ENCODE data around the gene DHCR7.

DHCR7 gene

GRCh38 chr11:71406681-71407080, 41.5 kb downstream of the DHCR7 start:
- DNase-seq, result no peak

GRCh38 chr11:71404209-71404608, 44.0 kb downstream of the DHCR7 start:
- no peak for DNase-seq

GRCh38 chr11:71402878-71403277, 45.3 kb downstream of the DHCR7 start:
- DNase-seq, result no peak

- DNase-seq, result no peak
Measured at GRCh38 chr11:71400216-71400615, 48.0 kb downstream of the DHCR7 start.

- no peak for DNase-seq
Measured at GRCh38 chr11:71399341-71399740, 48.9 kb downstream of the DHCR7 start.

DNA sequence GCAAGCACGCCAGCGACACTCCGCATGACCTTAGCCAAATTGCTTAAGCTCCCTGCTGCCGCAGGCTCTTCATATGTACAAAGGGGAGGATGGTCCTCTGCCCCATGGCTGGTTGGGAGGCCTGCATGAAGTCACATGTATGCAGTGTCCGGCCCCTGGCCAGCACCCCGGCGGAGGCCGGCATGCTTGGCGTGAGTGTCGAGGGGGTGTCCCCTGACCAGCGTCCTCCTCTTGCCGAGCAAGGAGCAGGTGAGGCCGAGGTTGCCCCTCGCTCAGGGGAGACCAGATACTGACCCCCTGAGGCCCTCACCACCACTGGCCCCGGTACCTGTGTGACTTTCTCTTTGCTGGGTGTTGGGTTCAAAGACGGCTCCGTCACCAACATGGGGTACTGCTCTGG, 50.2 kb downstream of the DHCR7 start:
- no peak for DNase-seq

GRCh38 chr11:71397331-71397860, 50.8 kb downstream of the DHCR7 start:
- no peak for DNase-seq

GRCh38 chr11:71396548-71397123, 51.6 kb downstream of the DHCR7 start:
- no peak for DNase-seq

GRCh38 chr11:71395774-71396173, 52.4 kb downstream of the DHCR7 start:
- no peak for DNase-seq

DNA sequence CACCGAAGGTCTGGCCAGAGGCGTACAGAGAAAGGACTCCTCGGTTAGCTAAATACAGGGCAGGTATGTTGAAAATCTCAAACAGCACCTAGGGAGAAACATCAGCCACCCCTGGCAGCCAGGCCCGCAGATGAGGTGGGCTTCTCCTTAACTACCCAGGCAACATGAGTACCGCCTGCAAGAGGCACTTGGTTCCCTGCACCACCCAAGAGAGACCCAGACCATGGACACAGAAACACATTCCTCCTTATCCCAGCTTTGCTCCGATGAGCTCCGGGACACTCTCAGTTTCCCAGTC, 53.0 kb downstream of the DHCR7 start:
- DNase-seq, result no peak

DNA sequence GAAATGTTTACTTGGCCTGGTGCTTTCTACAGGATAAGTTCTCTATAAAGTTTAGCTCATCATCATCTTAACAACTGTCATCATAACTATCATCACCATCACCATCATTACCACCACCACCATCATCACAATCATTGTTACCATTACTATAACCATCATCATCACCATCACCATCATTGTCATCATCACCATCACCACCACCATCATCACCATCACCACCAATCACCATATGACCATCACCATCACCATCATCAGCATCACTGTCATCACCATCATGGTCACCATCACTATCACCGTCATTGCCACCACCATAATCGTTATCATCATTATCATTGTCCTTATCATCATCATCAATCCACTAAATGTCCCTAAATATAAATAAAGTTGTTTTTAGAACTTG, 54.9 kb downstream of the DHCR7 start:
- no peak for DNase-seq

DNA sequence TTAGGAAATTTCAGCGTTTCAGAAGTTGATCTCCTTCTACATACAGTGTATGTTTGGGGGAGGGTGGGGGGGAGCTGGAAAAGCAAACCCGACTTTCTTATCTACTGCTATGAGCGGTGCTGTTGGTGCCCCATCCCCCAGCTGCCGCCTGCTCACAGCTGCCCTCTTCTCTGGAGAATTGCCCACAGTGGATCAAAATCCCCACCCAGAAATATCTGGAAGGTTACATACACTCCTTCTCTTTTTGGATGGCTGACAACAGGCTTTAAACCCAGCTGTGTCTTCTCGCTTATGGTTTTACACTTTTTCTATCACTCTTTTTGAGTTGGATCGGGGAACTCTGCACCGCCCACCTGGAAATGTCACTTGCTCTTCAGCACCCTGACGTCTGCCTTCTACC, 56.4 kb downstream of the DHCR7 start:
- DNase-seq, result no peak

- no peak for DNase-seq
Measured at GRCh38 chr11:71391352-71391751, 56.8 kb downstream of the DHCR7 start.

DNA sequence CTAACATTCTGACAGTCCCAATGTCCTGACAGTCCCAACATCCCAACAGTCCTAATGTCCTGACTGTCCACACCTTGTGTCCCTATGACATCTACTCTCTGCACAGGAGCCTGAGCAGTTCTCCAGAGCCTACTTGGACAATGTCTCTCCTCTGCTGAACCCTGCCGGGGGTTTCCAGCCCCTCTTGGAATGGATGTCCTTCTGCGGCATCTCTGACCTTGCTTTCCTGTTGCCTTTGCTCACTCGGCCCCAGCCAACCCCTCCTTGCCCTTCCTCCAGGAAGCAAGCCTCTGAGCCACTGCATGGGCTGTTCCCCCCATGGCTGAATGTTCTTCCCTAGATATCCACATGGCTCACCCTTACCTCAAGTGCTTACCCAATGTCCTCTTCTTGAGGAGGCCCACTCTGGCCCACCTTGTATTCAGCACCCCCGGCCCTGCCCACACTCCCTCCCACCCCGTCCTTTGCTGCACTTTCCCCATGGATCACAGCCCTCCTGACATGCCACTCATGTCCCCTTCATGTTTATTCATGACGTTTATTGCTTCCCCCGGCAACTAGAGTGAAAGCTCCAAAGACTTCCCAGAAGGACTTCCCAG, 59.5 kb downstream of the DHCR7 start:
- DNase-seq, result no peak

DNA sequence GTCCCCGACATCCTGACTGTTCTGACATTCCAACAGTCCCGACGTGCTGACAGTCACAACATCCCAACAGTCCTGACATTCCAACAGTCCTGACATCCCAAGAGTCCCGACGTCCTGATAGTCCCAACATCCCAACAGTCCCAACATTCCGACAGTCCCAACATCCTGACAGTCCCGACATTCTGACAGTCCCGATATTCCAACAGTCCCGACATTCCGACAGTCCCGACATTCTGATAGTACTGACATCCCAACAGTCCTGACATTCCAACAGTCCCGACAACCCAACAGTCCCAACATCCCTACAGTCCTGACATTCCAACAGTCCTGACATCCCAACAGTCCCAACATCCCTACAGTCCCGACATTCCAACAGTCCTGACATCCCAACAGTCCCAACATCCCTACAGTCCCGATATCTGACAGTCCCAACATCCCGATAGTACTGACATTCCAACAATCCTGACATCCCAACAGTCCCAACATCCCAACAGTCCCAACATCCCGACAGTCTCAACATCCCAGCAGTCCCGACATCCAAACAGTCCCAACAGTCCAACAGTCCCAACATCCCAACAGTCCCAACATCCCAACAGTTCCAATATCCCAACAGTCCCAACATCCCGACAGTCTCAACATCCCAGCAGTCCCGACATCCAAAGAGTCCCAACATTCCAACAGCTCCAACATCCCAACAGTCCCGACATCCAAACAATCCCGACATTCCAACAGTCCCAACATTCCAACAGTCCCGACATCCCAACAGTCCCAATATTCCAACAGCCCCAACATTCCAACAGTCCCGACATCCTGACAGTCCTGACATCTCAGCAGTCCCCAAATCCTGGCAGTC, 60.2 kb downstream of the DHCR7 start:
- no peak for DNase-seq

GRCh38 chr11:71387200-71387599, 61.0 kb downstream of the DHCR7 start:
- no peak for DNase-seq

- DNase-seq, result no peak
Measured at GRCh38 chr11:71386202-71386601, 62.0 kb downstream of the DHCR7 start.

- no peak for DNase-seq
Measured at GRCh38 chr11:71385091-71385490, 63.1 kb downstream of the DHCR7 start.

DNA sequence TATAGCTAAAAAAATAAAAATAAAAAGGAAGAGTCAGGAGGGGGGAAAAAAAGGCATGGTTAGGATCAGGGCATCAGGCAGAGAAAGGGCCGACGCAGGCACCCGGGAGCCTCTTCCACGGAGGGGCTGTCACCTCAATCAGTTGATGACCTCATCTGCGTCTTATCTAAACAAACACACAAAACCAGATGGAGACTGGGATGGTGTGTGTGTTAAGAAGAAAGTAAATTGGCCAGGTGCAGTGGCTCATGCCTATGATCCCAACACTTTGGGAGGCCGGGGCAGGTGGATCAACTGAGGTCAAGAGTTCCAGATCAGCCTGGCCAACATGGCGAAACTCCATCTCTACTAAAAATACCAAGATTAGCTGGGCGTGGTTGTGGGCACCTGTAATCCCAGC, 63.6 kb downstream of the DHCR7 start:
- DNase-seq, result no peak
